ENCODE data around the gene YIPF5. TPM values are rescaled to one million over a fixed set of nuclear protein-coding genes. Genes with fewer than 3 reads are reported as not detected.

YIPF5 gene
- total and polyA plus RNA-seq, 2 of the 4 experiments (the other 2 are of a cell fraction), result 64.4 to 172 TPM

DNA sequence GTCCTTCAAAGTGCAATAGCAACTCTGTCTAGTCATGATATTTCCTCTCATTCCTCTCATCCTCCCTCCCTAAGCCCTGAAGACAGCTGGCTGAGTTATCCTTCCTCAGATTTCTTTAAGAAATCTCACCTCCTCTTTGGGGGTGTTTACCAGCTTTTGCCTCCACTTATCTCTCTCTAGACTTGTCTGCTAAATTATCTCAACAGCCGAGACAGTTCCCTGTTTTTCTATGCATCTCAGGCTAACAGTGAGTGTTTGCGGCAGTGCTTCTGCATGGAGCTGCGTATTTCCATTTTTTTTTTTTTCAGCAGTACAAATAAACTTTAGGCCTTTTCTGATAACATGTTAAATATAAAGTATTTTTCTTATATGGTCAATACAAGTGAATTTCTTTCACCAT lies 21.1 kb upstream of the YIPF5 start:
- ATAC-seq (ENCODE audit: low read depth) (no peak), DNase-seq (no peak)
- no peak for TF ChIP-seq RAD21 (IDR thresholded peaks at IDR 0.05; ENCODE audit: low read length)
- WGBS, 2 experiments (ENCODE audit: extremely low coverage in 2 of 2, insufficient read length in 1 of 2), result no CpG with 5 or more reads among the region's 3 CpGs
- Histone ChIP-seq H4K8ac (ENCODE audit: low read depth in 2 of 2, low read length in 2 of 2) (0 out of 4 replicates have a peak overlapping the region, but pooled peaks of 1 of the 2 experiments have one; percentile 48), H3K18ac (ENCODE audit: low read depth, low read length) (no peak overlapping the region), H3K14ac (replicated peaks; ENCODE audit: low read depth, low read length) (no peak overlapping the region), H3K9ac (ENCODE audit: low read depth, low read length) (no peak overlapping the region), H2BK120ac (ENCODE audit: low read depth, low read length) (no peak overlapping the region), H3K9me1 (ENCODE audit: insufficient read depth, low read length) (no peaks in the 10 kb centered on the region), H4K5ac (ENCODE audit: low read depth, low read length) (peak overlapping the region; percentile 39; the same call in 1 of the 2 replicates), H3K4me3 (ENCODE audit: insufficient read depth, low read depth, low read length) (no peak overlapping the region), H3K27me3 (ENCODE audit: control insufficient read depth, insufficient read depth, low read length) (no peaks in the 10 kb centered on the region), H2BK20ac (ENCODE audit: low read depth, low read length) (no peak overlapping the region), H4K20me1 (ENCODE audit: insufficient read depth, low read length) (no peaks in the 10 kb centered on the region), H2BK15ac (ENCODE audit: low read depth, low read length) (no peak overlapping the region; the same call in 2 of the 3 replicates), H2BK5ac (ENCODE audit: low read depth, low read length, poor library complexity, severe bottlenecking) (no peak overlapping the region), H3K4ac (ENCODE audit: low read depth, low read length) (no peak overlapping the region), H2AK9ac (replicated peaks; ENCODE audit: low read depth, low read length, poor library complexity) (no peak overlapping the region), H3K79me1 (ENCODE audit: low read depth in 1 of 2, low read length in 2 of 2) (no peaks in the 10 kb centered on the region), H3K23ac (ENCODE audit: low read depth, low read length) (no peak overlapping the region; the same call in 1 of the 2 replicates), H3K36me3 (ENCODE audit: control insufficient read depth, insufficient read depth, low read length) (no peaks in the 10 kb centered on the region), H4K91ac (ENCODE audit: insufficient read depth, low read depth, low read length) (peak overlapping the region; percentile 49), H2AFZ (replicated peaks; ENCODE audit: low read length, poor library complexity) (no peak overlapping the region), H3K56ac (ENCODE audit: extremely low read depth, insufficient read depth, low read length) (peak overlapping the region; percentile 75; the same call in 1 of the 2 replicates), H3K4me2 (ENCODE audit: low read depth, low read length) (no peak overlapping the region; the same call in 1 of the 2 replicates), H3K27ac (ENCODE audit: insufficient read depth, low read length) (no peak overlapping the region), H3K4me1 (ENCODE audit: control insufficient read depth, insufficient read depth, low read length) (peaks cover 12% of the 10 kb centered on the region), H3K9me3 (ENCODE audit: control insufficient read depth, insufficient read depth, low read length) (no peaks in the 10 kb centered on the region), H2AK5ac (ENCODE audit: low read depth, low read length) (peak overlapping the region; percentile 39)
- POLR2A ChIA-PET (ENCODE audit: unreplicated experiment), result no interaction called here
- intact Hi-C loops (cut with micrococcal nuclease) (no loop called here), dilution Hi-C loops (cut with HindIII; ENCODE audit: low sequenced_read_pairs, unreplicated experiment) (no loop called here), in situ Hi-C loops (cut with MboI; ENCODE audit: low sequenced_read_pairs) (loop anchor here (25.0 kb wide), 1 partner anchor 1179 kb away; no protein-coding TSS in a partner anchor)
- BruUV-seq (replicated peaks), result no TSS peak
- CTCF ChIA-PET, result interaction anchor here (0.6 to 0.7 kb wide), 3 partner anchors 25 to 82 kb away, joined by 3 to 4 read pairs (median 3); no protein-coding TSS in a partner anchor

Data from IMR-90 (cell line).